MM.1S (cell line): ENCODE results near the gene SNRNP70.

Source experiments
- CTCF ChIP-seq: fragments of 300-600 bp; sonication (generic); IDR thresholded peaks from 2 replicates; pipeline ENCODE4 v1.5.1; 2016; ENCODE audit warnings: antibody characterized with exemption, low read length, mixed read lengths
- EZH2 ChIP-seq: fragments of 300-600 bp; sonication (generic); optimal IDR thresholded peaks from 2 replicates; pipeline ENCODE3; 2017; ENCODE audit warnings: low read depth, mild to moderate bottlenecking, antibody characterized with exemption, low read length, mixed read lengths

GRCh38 chr19:49133621-49134454, 48.6 kb downstream of the SNRNP70 start:
- TF ChIP-seq CTCF = no peak
- no peak for TF ChIP-seq EZH2
